Gastroesophageal sphincter (tissue), 3 donors: ENCODE measurements around the gene FIGNL2.

Experiments used
- POLR2A ChIP-seq, 2 donors: fragments of 450-650 bp; IDR thresholded peaks; one replicate each; pipeline ENCODE4 v1.6.1; 2017; ENCODE audit warnings: antibody characterized with exemption in 2 of 2, mild to moderate bottlenecking in 2 of 2, moderate library complexity in 1 of 2
- TF ChIP-seq, protein P1 (sequence below), 4 experiments: fragments of 200-600 bp in 2 of 4; fragments of 450-650 bp in 2 of 4; sonication (generic) in 1 of 4; IDR thresholded peaks; one replicate each; pipeline ENCODE4 v1.5.1; 2017 to 2019; ENCODE audit warnings: antibody characterized with exemption in 4 of 4, mild to moderate bottlenecking in 2 of 4, moderate library complexity in 2 of 4

GRCh38 chr12:51840966-51841365 lies 7.6 kb downstream of the FIGNL2 start:
- TF ChIP-seq, protein P1, sequence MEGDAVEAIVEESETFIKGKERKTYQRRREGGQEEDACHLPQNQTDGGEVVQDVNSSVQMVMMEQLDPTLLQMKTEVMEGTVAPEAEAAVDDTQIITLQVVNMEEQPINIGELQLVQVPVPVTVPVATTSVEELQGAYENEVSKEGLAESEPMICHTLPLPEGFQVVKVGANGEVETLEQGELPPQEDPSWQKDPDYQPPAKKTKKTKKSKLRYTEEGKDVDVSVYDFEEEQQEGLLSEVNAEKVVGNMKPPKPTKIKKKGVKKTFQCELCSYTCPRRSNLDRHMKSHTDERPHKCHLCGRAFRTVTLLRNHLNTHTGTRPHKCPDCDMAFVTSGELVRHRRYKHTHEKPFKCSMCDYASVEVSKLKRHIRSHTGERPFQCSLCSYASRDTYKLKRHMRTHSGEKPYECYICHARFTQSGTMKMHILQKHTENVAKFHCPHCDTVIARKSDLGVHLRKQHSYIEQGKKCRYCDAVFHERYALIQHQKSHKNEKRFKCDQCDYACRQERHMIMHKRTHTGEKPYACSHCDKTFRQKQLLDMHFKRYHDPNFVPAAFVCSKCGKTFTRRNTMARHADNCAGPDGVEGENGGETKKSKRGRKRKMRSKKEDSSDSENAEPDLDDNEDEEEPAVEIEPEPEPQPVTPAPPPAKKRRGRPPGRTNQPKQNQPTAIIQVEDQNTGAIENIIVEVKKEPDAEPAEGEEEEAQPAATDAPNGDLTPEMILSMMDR (IDR thresholded peaks at IDR 0.05): no peak
- TF ChIP-seq POLR2A (IDR thresholded peaks at IDR 0.05): no peak
